Measurements from ENCODE around the gene PKD1L1. TPM values are rescaled to one million over a fixed set of nuclear protein-coding genes. Genes with fewer than 3 reads are reported as not detected.
A peak's percentile ranks its signal among the peaks of the same experiment; 100 is the strongest.

The PKD1L1 gene
- total RNA-seq, 1 experiment from 2014 or later: 0.07 TPM

GRCh38 chr7:47896809-47897423 lies 51.4 kb downstream of the PKD1L1 start:
- ChIA-PET CTCF (interaction anchor here (0.8 to 2.5 kb wide), 7 partner anchors 15 to 631 kb away, joined by 3 to 17 read pairs (median 4); no protein-coding TSS in a partner anchor), POLR2A (no interaction called here)
- peaks cover 39% of the 10 kb centered on the region for H3K4me1 Mint-ChIP-seq
- DNase-seq (ENCODE audit: low spot score) (no peak), ATAC-seq (peak; percentile 82)
- H3K9me3 Mint-ChIP-seq: no peaks in the 10 kb centered on the region
- peaks cover 6% of the 10 kb centered on the region; the same call in 1 of the 2 replicates for H3K27me3 Mint-ChIP-seq (ENCODE audit: low read depth)
- H3K36me3 Mint-ChIP-seq: no peaks in the 10 kb centered on the region
- H3K4me3 Mint-ChIP-seq: no peak overlapping the region
- H3K27ac Mint-ChIP-seq: no peak overlapping the region; the same call in 1 of the 2 replicates
- peak; percentile 23; the same call in 1 of the 2 replicates for TF ChIP-seq FOXP4 (CRISPR knock-in tag; IDR thresholded peaks at IDR 0.05)
- no peak for TF ChIP-seq RORB (CRISPR knock-in tag; IDR thresholded peaks at IDR 0.05)
- TF ChIP-seq CTCF (IDR thresholded peaks at IDR 0.05): no peak

- ChIA-PET CTCF (interaction anchor here (1.4 kb wide), 1 partner anchor 43 kb away, joined by 3 read pairs; no protein-coding TSS in a partner anchor), POLR2A (no interaction called here)
- ATAC-seq: no peak
Observed at GRCh38 chr7:47895026-47895425, 53.2 kb downstream of the PKD1L1 start.

GRCh38 chr7:47893721-47894365 lies 54.4 kb downstream of the PKD1L1 start:
- H3K27me3 Mint-ChIP-seq (ENCODE audit: low read depth): peaks cover 6% of the 10 kb centered on the region; the same call in 1 of the 2 replicates
- no peak overlapping the region for H3K27ac Mint-ChIP-seq
- CTCF ChIA-PET: interaction anchor here (1.4 to 1.6 kb wide), 2 partner anchors 42 to 75 kb away, joined by 3 to 8 read pairs; no protein-coding TSS in a partner anchor
- H3K4me3 Mint-ChIP-seq: no peak overlapping the region
- no peaks in the 10 kb centered on the region for H3K36me3 Mint-ChIP-seq
- no peaks in the 10 kb centered on the region for H3K9me3 Mint-ChIP-seq
- POLR2A ChIA-PET: no interaction called here
- DNase-seq (ENCODE audit: low spot score) (no peak), ATAC-seq (no peak)
- peaks cover 34% of the 10 kb centered on the region for H3K4me1 Mint-ChIP-seq
- TF ChIP-seq PRDM15 (CRISPR knock-in tag; IDR thresholded peaks at IDR 0.05): no peak
- no peak for TF ChIP-seq MAX (CRISPR knock-in tag; IDR thresholded peaks at IDR 0.05)
- TF ChIP-seq NFYB (CRISPR knock-in tag; conservative IDR thresholded peaks at IDR 0.05; ENCODE audit: low read depth): no peak
- no peak for TF ChIP-seq RORB (CRISPR knock-in tag; IDR thresholded peaks at IDR 0.05)

More at GRCh38 chr7:47895026-47895425, 53.2 kb downstream of the PKD1L1 start:
- no peak for DNase-seq (ENCODE audit: low spot score)
- H3K9me3 Mint-ChIP-seq: no peaks in the 10 kb centered on the region
- peaks cover 34% of the 10 kb centered on the region for H3K4me1 Mint-ChIP-seq
- H3K27ac Mint-ChIP-seq: no peak overlapping the region
- H3K36me3 Mint-ChIP-seq: no peaks in the 10 kb centered on the region
- no peak overlapping the region for H3K4me3 Mint-ChIP-seq
- H3K27me3 Mint-ChIP-seq (ENCODE audit: low read depth): peaks cover 6% of the 10 kb centered on the region; the same call in 1 of the 2 replicates
- no peak for TF ChIP-seq E2F5 (CRISPR knock-in tag; IDR thresholded peaks at IDR 0.05)
- no peak for TF ChIP-seq ZNF423 (CRISPR knock-in tag; IDR thresholded peaks at IDR 0.05)
- TF ChIP-seq GABPB1 (CRISPR knock-in tag; IDR thresholded peaks at IDR 0.05): no peak
- TF ChIP-seq ZNF232 (CRISPR knock-in tag; IDR thresholded peaks at IDR 0.05): no peak
